HG03159 (cell line): ENCODE results near the gene SRRM2.
A peak's percentile ranks its signal among the peaks of the same experiment; 100 is the strongest.

Experiments used
- ATAC-seq: cut with Tn5 transposase; IDR thresholded peaks from one replicate; pipeline ENCODE4 v1.9.1; 2021; ENCODE audit warnings: mild to moderate bottlenecking, moderate library complexity; ENCODE audit not compliant: unreplicated experiment

Gene SRRM2

GRCh38 chr16:2752035-2752849, at the start of gene SRRM2:
TSS of gene SRRM2 (plus strand) at chr16:2752638. CDS start at chr16:2756365, 3,727 bp downstream.
- ATAC-seq, result peak; percentile 80

GRCh38 chr16:2702871-2703745, 49.3 kb upstream of the SRRM2 start:
- no peak for ATAC-seq

- no peak for ATAC-seq
Observed at GRCh38 chr16:2704166-2704982, 48.1 kb upstream of the SRRM2 start.

GRCh38 chr16:2704983-2705275, 47.5 kb upstream of the SRRM2 start:
- ATAC-seq, result no peak

- no peak for ATAC-seq
Observed at GRCh38 chr16:2705351-2705750, 47.1 kb upstream of the SRRM2 start.

GRCh38 chr16:2706085-2706484, 46.4 kb upstream of the SRRM2 start:
- no peak for ATAC-seq

GRCh38 chr16:2706611-2707311, 45.7 kb upstream of the SRRM2 start:
- no peak for ATAC-seq

- no peak for ATAC-seq
Observed at GRCh38 chr16:2707368-2708289, 44.8 kb upstream of the SRRM2 start.

- no peak for ATAC-seq
Observed at GRCh38 chr16:2708290-2708639, 44.2 kb upstream of the SRRM2 start.

- ATAC-seq, result no peak
Observed at GRCh38 chr16:2708955-2709587, 43.4 kb upstream of the SRRM2 start.

- no peak for ATAC-seq
Observed at GRCh38 chr16:2709588-2709984, 42.9 kb upstream of the SRRM2 start.

GRCh38 chr16:2710021-2710710, 42.3 kb upstream of the SRRM2 start:
- no peak for ATAC-seq

GRCh38 chr16:2710711-2711231, 41.7 kb upstream of the SRRM2 start:
- no peak for ATAC-seq

- no peak for ATAC-seq
Observed at GRCh38 chr16:2711370-2712062, 40.9 kb upstream of the SRRM2 start.

GRCh38 chr16:2712063-2712441, 40.4 kb upstream of the SRRM2 start:
- no peak for ATAC-seq

- ATAC-seq, result no peak
Observed at GRCh38 chr16:2712546-2712945, 39.9 kb upstream of the SRRM2 start.

- no peak for ATAC-seq
Observed at GRCh38 chr16:2713523-2713922, 38.9 kb upstream of the SRRM2 start.
